Measurements from ENCODE around the gene GLDC.

The GLDC gene

GRCh38 chr9:6616951-6617602, 28.5 kb downstream of the GLDC start:
- DNase-seq = no peak

GRCh38 chr9:6614489-6614888, 31.0 kb downstream of the GLDC start:
- DNase-seq = no peak

- DNase-seq = no peak
These were observed 33.7 kb downstream of the GLDC start for GRCh38 chr9:6611865-6612264.

- no peak for DNase-seq
These were observed 35.5 kb downstream of the GLDC start for GRCh38 chr9:6610073-6610472.

GRCh38 chr9:6609497-6610016, 36.0 kb downstream of the GLDC start:
- no peak for DNase-seq

GRCh38 chr9:6605202-6605601, 40.3 kb downstream of the GLDC start:
- peak; percentile 20 for DNase-seq

GRCh38 chr9:6600426-6600825, 45.1 kb downstream of the GLDC start:
- DNase-seq = no peak

- no peak for DNase-seq
These were observed 45.5 kb downstream of the GLDC start for GRCh38 chr9:6600006-6600405.

- DNase-seq = peak; percentile 84
These were observed 47.2 kb downstream of the GLDC start for GRCh38 chr9:6598249-6598725.

GRCh38 chr9:6592791-6593190, 52.7 kb downstream of the GLDC start:
- DNase-seq = no peak

- DNase-seq = no peak
These were observed 53.3 kb downstream of the GLDC start for GRCh38 chr9:6592231-6592630.

- no peak for DNase-seq
These were observed 54.7 kb downstream of the GLDC start for GRCh38 chr9:6590772-6591384.

- no peak for DNase-seq
These were observed 55.2 kb downstream of the GLDC start for GRCh38 chr9:6590334-6590733.

- peak; percentile 47 for DNase-seq
These were observed 60.5 kb downstream of the GLDC start for GRCh38 chr9:6584881-6585597.

GRCh38 chr9:6581253-6581652, 64.3 kb downstream of the GLDC start:
- DNase-seq = no peak

GRCh38 chr9:6579613-6580012, 65.9 kb downstream of the GLDC start:
- DNase-seq = no peak

- DNase-seq = no peak
These were observed 68.5 kb downstream of the GLDC start for GRCh38 chr9:6576987-6577386.

GRCh38 chr9:6575324-6576034, 70.0 kb downstream of the GLDC start:
- DNase-seq = no peak

GRCh38 chr9:6567140-6567591, 78.4 kb downstream of the GLDC start:
- peak; percentile 78 for DNase-seq

- peak; percentile 89 for DNase-seq
These were observed 79.0 kb downstream of the GLDC start for GRCh38 chr9:6566409-6567139.

- DNase-seq = no peak
These were observed 80.2 kb downstream of the GLDC start for GRCh38 chr9:6565312-6565711.

- DNase-seq = no peak
These were observed 80.7 kb downstream of the GLDC start for GRCh38 chr9:6564868-6565267.
